AG04450 (cell line): ENCODE data around the gene HOXA9. TPM values are rescaled to one million over a fixed set of nuclear protein-coding genes. Genes with fewer than 3 reads are reported as not detected.

Experiments used
- CTCF ChIA-PET: fragments of 300-600, 350-600 bp; formaldehyde crosslinking; extraction: SDS; loops from one replicate; lab custom pipeline; 2022; ENCODE audit warnings: antibody characterized with exemption, inconsistent platforms; lab: Charles Lee
- POLR2A ChIA-PET: fragments of 350-600 bp; formaldehyde crosslinking; extraction: SDS; loops from one replicate; lab custom pipeline; 2021; ENCODE audit warnings: antibody characterized with exemption, inconsistent platforms; lab: Yijun Ruan, JAX
- DNase-seq: peaks from one replicate; pipeline ENCODE4 v3.0.0-alpha.2; 2011; ENCODE audit warnings: low read depth, low spot score
- H3K27ac ChIP-seq: one replicate; pipeline ENCODE4 v1.5.1; 2012; ENCODE audit warnings: low read depth, low read length, control low read depth
- H3K27me3 ChIP-seq: one replicate; pipeline ENCODE4 v1.6.0; 2012; ENCODE audit warnings: low read length; ENCODE audit not compliant: control insufficient read depth, insufficient read depth
- H3K4me3 ChIP-seq: 2 replicates; pipeline ENCODE4 v1.5.1; 2011; ENCODE audit warnings: mild to moderate bottlenecking, low read depth, low read length, control low read depth
- H3K9me3 ChIP-seq: 2 replicates; pipeline ENCODE4 v1.5.1; 2012; ENCODE audit warnings: low read length; ENCODE audit not compliant: control insufficient read depth, insufficient read depth
- polyA plus RNA-seq: library from polyadenylated mRNA; depleted of rRNA; stranded (reverse); fragments of >200 nt; gene quantifications from 2 replicates; pipeline ENCODE4 v1.2.3, GENCODE V29; 2011
- TF ChIP-seq, protein P1 (sequence below): IDR thresholded peaks from 2 replicates; pipeline ENCODE4 v1.5.1; 2011; ENCODE audit warnings: low read depth, low read length, control low read depth, inconsistent platforms

Gene HOXA9
- polyA plus RNA-seq, 1 experiment: 1.5 TPM

DNA sequence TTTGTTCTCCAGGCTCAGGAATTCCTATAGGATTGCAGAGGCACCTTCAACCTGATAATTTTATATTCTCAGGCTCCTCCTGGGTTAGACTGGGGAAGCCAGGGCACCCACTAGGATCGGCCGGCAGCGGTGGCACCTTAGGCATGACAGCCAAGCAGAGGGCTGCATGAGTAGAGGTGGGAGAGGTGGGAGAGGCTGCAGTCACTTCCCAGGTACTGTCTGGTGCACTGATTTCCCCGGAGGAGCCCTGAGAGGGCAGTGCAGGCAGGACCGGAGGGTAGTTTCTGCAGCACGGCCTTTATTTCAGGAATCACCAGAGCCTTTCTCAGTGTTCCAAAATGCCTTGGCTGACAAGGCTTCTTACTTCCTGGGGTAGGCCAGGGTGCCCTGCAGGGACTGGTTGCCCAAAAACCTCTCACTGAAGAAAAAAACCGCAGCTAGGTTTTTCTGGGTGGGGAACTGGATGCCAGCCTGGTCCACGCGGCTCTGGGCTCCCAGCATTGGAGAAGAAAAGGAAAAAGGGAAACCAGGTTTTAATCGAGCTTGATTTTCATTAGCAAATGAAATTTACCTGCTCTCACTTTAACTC is 38.1 kb upstream of the HOXA9 start:
- TF ChIP-seq, protein P1, sequence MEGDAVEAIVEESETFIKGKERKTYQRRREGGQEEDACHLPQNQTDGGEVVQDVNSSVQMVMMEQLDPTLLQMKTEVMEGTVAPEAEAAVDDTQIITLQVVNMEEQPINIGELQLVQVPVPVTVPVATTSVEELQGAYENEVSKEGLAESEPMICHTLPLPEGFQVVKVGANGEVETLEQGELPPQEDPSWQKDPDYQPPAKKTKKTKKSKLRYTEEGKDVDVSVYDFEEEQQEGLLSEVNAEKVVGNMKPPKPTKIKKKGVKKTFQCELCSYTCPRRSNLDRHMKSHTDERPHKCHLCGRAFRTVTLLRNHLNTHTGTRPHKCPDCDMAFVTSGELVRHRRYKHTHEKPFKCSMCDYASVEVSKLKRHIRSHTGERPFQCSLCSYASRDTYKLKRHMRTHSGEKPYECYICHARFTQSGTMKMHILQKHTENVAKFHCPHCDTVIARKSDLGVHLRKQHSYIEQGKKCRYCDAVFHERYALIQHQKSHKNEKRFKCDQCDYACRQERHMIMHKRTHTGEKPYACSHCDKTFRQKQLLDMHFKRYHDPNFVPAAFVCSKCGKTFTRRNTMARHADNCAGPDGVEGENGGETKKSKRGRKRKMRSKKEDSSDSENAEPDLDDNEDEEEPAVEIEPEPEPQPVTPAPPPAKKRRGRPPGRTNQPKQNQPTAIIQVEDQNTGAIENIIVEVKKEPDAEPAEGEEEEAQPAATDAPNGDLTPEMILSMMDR: no peak
- CTCF ChIA-PET: no interaction called here
- POLR2A ChIA-PET: no interaction called here
- Histone ChIP-seq H3K9me3 (peaks cover 15% of the 10 kb centered on the region; the same call in 1 of the 2 replicates), H3K27ac (no peak overlapping the region), H3K27me3 (peaks cover 93% of the 10 kb centered on the region), H3K4me3 (no peak overlapping the region)
- no peak for DNase-seq

GRCh38 chr7:27202862-27203134 is 37.5 kb upstream of the HOXA9 start:
- POLR2A ChIA-PET: no interaction called here
- no peak for DNase-seq
- CTCF ChIA-PET: interaction anchor here (0.6 to 1.9 kb wide), 3 partner anchors 374 to 817 kb away, joined by 3 to 5 read pairs (median 4); no protein-coding TSS in a partner anchor
- Histone ChIP-seq H3K9me3 (peaks cover 15% of the 10 kb centered on the region; the same call in 1 of the 2 replicates), H3K4me3 (no peak overlapping the region), H3K27me3 (peaks cover 93% of the 10 kb centered on the region), H3K27ac (no peak overlapping the region)
- TF ChIP-seq, protein P1: no peak

DNA sequence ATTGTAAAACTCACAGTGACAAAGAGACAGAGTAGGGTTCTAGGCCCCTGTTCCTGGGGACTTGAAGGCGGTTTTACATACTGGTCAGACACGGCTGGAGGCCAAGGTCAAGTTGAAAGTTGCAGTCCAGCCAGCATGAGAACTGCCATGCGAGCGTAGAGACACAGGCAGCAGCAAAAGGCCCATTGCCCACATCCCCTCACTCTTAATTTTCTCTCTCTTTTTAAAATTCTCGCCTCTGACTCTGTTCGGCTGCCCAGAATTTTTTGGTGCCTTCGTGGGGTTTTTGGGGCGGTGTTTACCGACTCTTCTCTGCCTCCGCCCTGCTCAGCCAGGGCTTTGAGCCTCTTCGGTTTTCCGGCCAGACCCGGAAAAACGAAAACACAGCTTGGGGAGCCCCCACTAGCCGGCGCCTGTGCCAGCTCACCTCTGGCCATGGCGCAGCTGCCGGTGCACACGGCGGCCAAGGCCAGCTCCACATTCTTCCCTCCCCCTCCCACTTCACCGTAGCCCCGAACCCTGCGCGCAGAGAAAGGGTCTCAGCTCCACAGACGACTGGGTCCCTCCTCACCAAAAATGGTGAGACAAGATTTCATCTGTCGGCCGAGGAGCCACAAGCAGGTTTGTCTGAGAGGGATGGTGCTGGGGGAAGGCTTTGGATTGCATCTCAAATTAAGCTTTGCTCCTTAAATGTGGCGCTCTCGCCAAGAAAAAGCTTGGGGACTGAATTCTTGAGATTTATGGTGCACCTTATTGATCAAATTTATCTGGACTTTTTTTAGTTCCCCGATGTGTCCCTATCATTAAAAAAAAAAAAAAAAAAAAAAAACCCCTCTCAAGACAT is 36.9 kb upstream of the HOXA9 start:
- DNase-seq: no peak
- H3K27me3 ChIP-seq: peaks cover 93% of the 10 kb centered on the region

DNA sequence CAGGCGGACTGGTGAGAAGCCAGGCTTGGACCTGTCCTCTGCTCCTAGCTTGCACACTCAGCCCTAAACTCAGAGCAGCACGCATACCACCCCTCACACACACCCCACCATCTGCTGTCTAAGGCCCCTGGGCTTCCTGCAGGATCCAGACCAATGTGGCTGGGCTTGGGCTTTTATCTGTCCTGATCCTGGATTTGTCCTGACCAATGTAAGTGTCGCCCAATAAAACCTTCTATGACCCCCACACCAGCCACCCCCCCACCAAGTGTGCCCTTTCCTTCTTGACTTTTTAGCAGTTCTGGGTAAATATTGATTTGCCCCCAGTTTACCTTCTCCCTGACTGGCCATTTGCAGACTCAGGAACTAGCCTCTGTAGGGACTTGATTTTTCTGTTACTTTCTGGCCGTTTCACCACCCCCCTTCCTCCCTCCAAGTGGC is 36.3 kb upstream of the HOXA9 start:
- H3K4me3 ChIP-seq: no peak overlapping the region
- TF ChIP-seq, protein P1: no peak
- peaks cover 93% of the 10 kb centered on the region for H3K27me3 ChIP-seq
- no peak overlapping the region for H3K27ac ChIP-seq
- DNase-seq: no peak
- POLR2A ChIA-PET: no interaction called here
- CTCF ChIA-PET: interaction anchor here (0.5 to 1.9 kb wide), 4 partner anchors 22 to 1041 kb away, joined by 3 to 5 read pairs (median 4); no protein-coding TSS in a partner anchor
- H3K9me3 ChIP-seq: peaks cover 15% of the 10 kb centered on the region; the same call in 1 of the 2 replicates

More for the DNA sequence above, 36.9 kb upstream of the HOXA9 start:
- Histone ChIP-seq H3K9me3 (peaks cover 15% of the 10 kb centered on the region; the same call in 1 of the 2 replicates), H3K27ac (no peak overlapping the region), H3K4me3 (no peak overlapping the region)
- TF ChIP-seq, protein P1: no peak
- ChIA-PET CTCF (interaction anchor here (0.5 to 1.9 kb wide), 5 partner anchors 23 to 1041 kb away, joined by 3 to 5 read pairs (median 3); no protein-coding TSS in a partner anchor), POLR2A (no interaction called here)
